Panc1 (cell line): ENCODE results near the gene DACH1. TPM values are rescaled to one million over a fixed set of nuclear protein-coding genes. Genes with fewer than 3 reads are reported as not detected.

Source experiments
- ATAC-seq: fragments of 200-7000 bp; cut with Tn5 transposase; 2 replicates; pipeline ENCODE4 v1.9.1; 2020; ENCODE audit warnings: mild to moderate bottlenecking, moderate library complexity
- BruUV-seq: library from RNA; stranded (reverse); fragments of 400-500 nt; replicated peaks from 2 replicates; lab custom pipeline; 2021; lab: Mats Ljungman, UMichigan
- CTCF ChIA-PET: fragments of 300-600 bp; sonication (Branson Sonifier 250); formaldehyde crosslinking; loops from one replicate; lab custom pipeline; 2022; ENCODE audit warnings: antibody characterized with exemption; lab: Charles Lee
- POLR2A ChIA-PET: fragments of 300-600 bp; sonication (Branson Sonifier 250); formaldehyde crosslinking; loops from one replicate; lab custom pipeline; 2022; ENCODE audit warnings: antibody characterized with exemption; lab: Charles Lee
- DNase-seq: peaks from one replicate; pipeline ENCODE4 v3.0.0-alpha.2; 2010; ENCODE audit warnings: low read depth, low spot score
- H3K27ac ChIP-seq: 2 replicates; pipeline ENCODE4 v1.5.1; 2011; ENCODE audit warnings: mild to moderate bottlenecking, low read length, inconsistent platforms
- H3K27me3 ChIP-seq: fragments of 200-500 bp; sonication (Bioruptor generic); 2 replicates; pipeline ENCODE4 v1.6.0; 2014; ENCODE audit warnings: low read length, inconsistent platforms; ENCODE audit not compliant: control insufficient read depth, insufficient read depth
- H3K36me3 ChIP-seq: fragments of 200-500 bp; sonication (Bioruptor generic); 2 replicates; pipeline ENCODE4 v1.5.1; 2014; ENCODE audit warnings: inconsistent platforms, mild to moderate bottlenecking, low read length, moderate library complexity; ENCODE audit not compliant: control insufficient read depth, insufficient read depth
- H3K4me1 ChIP-seq: 2 replicates; pipeline ENCODE4 v1.5.1; 2011; ENCODE audit warnings: inconsistent platforms, mild to moderate bottlenecking, low read length, moderate library complexity; ENCODE audit not compliant: control insufficient read depth, insufficient read depth
- H3K4me3 ChIP-seq, 2 experiments: 2 replicates each; pipeline ENCODE4 v1.5.1; 2011 to 2012; ENCODE audit warnings: low read depth in 2 of 2, low read length in 2 of 2, mild to moderate bottlenecking in 2 of 2, inconsistent platforms in 1 of 2, moderate library complexity in 1 of 2
- H3K9me3 ChIP-seq: fragments of 200-500 bp; sonication (Bioruptor generic); 2 replicates; pipeline ENCODE4 v1.5.1; 2014; ENCODE audit warnings: low read depth, mild to moderate bottlenecking, inconsistent platforms, low read length, moderate library complexity; ENCODE audit not compliant: control insufficient read depth, insufficient read depth
- CTCF ChIP-seq: fragments of 450-650 bp; IDR thresholded peaks from 2 replicates; pipeline ENCODE4 v1.5.1; 2017; ENCODE audit warnings: mild to moderate bottlenecking
- POLR2AphosphoS5 ChIP-seq: IDR thresholded peaks from 2 replicates; pipeline ENCODE4 v1.6.1; 2012; ENCODE audit warnings: mild to moderate bottlenecking, low read depth, low read length, moderate library complexity
- REST ChIP-seq, 2 experiments: IDR thresholded peaks; 2 replicates each; pipeline ENCODE4 v1.6.1; 2011 to 2012; ENCODE audit warnings: low read depth in 2 of 2, control low read depth in 1 of 2, low read length in 1 of 2, mild to moderate bottlenecking in 1 of 2, moderate library complexity in 1 of 2; ENCODE audit not compliant: insufficient read depth in 1 of 2
- SIN3A ChIP-seq: IDR thresholded peaks from 2 replicates; pipeline ENCODE4 v1.6.1; 2012; ENCODE audit warnings: low read depth, mild to moderate bottlenecking, low read length, moderate library complexity, borderline replicate concordance; ENCODE audit not compliant: insufficient read depth
- TCF7L2 ChIP-seq: IDR thresholded peaks from 2 replicates; pipeline ENCODE4 v1.6.1; 2011; ENCODE audit warnings: mild to moderate bottlenecking, low read depth, low read length, inconsistent platforms
- in situ Hi-C: cut with HindIII; loops from 2 replicates; pipeline ENCODE4 v1.10.0; 2016; ENCODE audit warnings: low sequenced_read_pairs, low pct_unique_long_range_greater_than_20kb
- intact Hi-C: fragments of 100-400 bp; cut with micrococcal nuclease; formaldehyde crosslinking; loops from one replicate; pipeline ENCODE4 v1.10.0; 2022; ENCODE audit not compliant: unreplicated experiment
- total RNA-seq: library from RNA; stranded (reverse); gene quantifications from one replicate; pipeline ENCODE4 v1.2.1, GENCODE V29; 2021; ENCODE audit not compliant: unreplicated experiment

DACH1 gene
- total RNA-seq, 1 experiment from 2014 or later = 0.54 TPM

GRCh38 chr13:71701741-71702140 is 165.3 kb downstream of the DACH1 start:
- ChIA-PET POLR2A (no interaction called here), CTCF (no interaction called here)
- ATAC-seq (no peak), DNase-seq (no peak)
- in situ Hi-C loops (no loop called here), intact Hi-C loops (no loop called here)
- Histone ChIP-seq H3K9me3 (no peaks in the 10 kb centered on the region; the same call in 1 of the 2 replicates), H3K27me3 (no peaks in the 10 kb centered on the region), H3K36me3 (no peaks in the 10 kb centered on the region), H3K4me1 (no peaks in the 10 kb centered on the region), H3K4me3 (no peak overlapping the region), H3K27ac (no peak overlapping the region)
- no TSS peak for BruUV-seq
- no peak for TF ChIP-seq SIN3A

GRCh38 chr13:71699342-71699741 is 167.7 kb downstream of the DACH1 start:
- DNase-seq (no peak), ATAC-seq (no peak)
- POLR2A ChIA-PET = no interaction called here
- no TSS peak for BruUV-seq
- no peaks in the 10 kb centered on the region for H3K36me3 ChIP-seq
- H3K9me3 ChIP-seq = no peaks in the 10 kb centered on the region; the same call in 1 of the 2 replicates
- in situ Hi-C loops (no loop called here), intact Hi-C loops (no loop called here)
- no peak for TF ChIP-seq POLR2AphosphoS5
- TF ChIP-seq CTCF = no peak
- no peak for TF ChIP-seq SIN3A
- no peak for TF ChIP-seq REST (IDR thresholded peaks at IDR 0.05; ENCODE audit: insufficient read depth in 1 of 2, low read depth in 2 of 2, low read length in 1 of 2)
- no peak for TF ChIP-seq TCF7L2
- H3K4me1 ChIP-seq = no peaks in the 10 kb centered on the region
- no peak overlapping the region for H3K4me3 ChIP-seq
- CTCF ChIA-PET = no interaction called here
- H3K27me3 ChIP-seq = no peaks in the 10 kb centered on the region
- no peak overlapping the region for H3K27ac ChIP-seq

GRCh38 chr13:71695662-71696061 is 171.3 kb downstream of the DACH1 start:
- Histone ChIP-seq H3K27me3 (no peaks in the 10 kb centered on the region), H3K27ac (no peak overlapping the region), H3K36me3 (no peaks in the 10 kb centered on the region), H3K4me1 (no peaks in the 10 kb centered on the region), H3K9me3 (no peaks in the 10 kb centered on the region), H3K4me3 (no peak overlapping the region)
- POLR2A ChIA-PET = no interaction called here
- in situ Hi-C loops = no loop called here
- BruUV-seq = no TSS peak
- intact Hi-C loops = no loop called here
- DNase-seq (no peak), ATAC-seq (no peak)
- TF ChIP-seq SIN3A = no peak
- TF ChIP-seq POLR2AphosphoS5 = no peak
- TF ChIP-seq REST (IDR thresholded peaks at IDR 0.05; ENCODE audit: insufficient read depth in 1 of 2, low read depth in 2 of 2, low read length in 1 of 2) = no peak
- TF ChIP-seq CTCF = no peak
- TF ChIP-seq TCF7L2 = no peak
- CTCF ChIA-PET = no interaction called here
